Spinal cord (tissue), 10 donors: Measurements from ENCODE around the gene FBN2. TPM values are rescaled to one million over a fixed set of nuclear protein-coding genes. Genes with fewer than 3 reads are reported as not detected.
"Not testable (repeated sequence)": the region's sequence is repeated elsewhere in the genome, so short reads cannot be mapped to it uniquely, and the experiment has no call there.

Experiments used
- DNase-seq, 6 donors: peaks; one replicate each; pipeline versions ENCODE4 v3.0.0 to v3.0.0-alpha.2; 2013 to 2015; ENCODE audit warnings: low spot score in 6 of 6, low read depth in 4 of 6
- H3K27ac ChIP-seq: one replicate; pipeline ENCODE4 v1.5.1; 2013; ENCODE audit warnings: low read depth, low read length, control low read depth
- H3K27me3 ChIP-seq: one replicate; pipeline ENCODE4 v1.6.1; 2013; ENCODE audit warnings: low read length; ENCODE audit not compliant: control insufficient read depth, insufficient read depth
- H3K36me3 ChIP-seq: one replicate; pipeline ENCODE4 v1.6.1; 2013; ENCODE audit warnings: low read length; ENCODE audit not compliant: control insufficient read depth, insufficient read depth
- H3K4me1 ChIP-seq: one replicate; pipeline ENCODE4 v1.6.1; 2013; ENCODE audit warnings: low read length; ENCODE audit not compliant: control insufficient read depth, insufficient read depth
- H3K4me3 ChIP-seq: one replicate; pipeline ENCODE4 v1.5.1; 2013; ENCODE audit warnings: low read depth, low read length, control low read depth
- H3K9me3 ChIP-seq: one replicate; pipeline ENCODE4 v1.6.1; 2013; ENCODE audit warnings: low read length; ENCODE audit not compliant: control insufficient read depth, insufficient read depth
- WGBS: methylation state at CpG from one replicate; pipeline ENCODE4 v1.1.5; 2013; ENCODE audit warnings: missing lambda C conversion rate; ENCODE audit not compliant: insufficient coverage; 5-methylcytosine and 5-hydroxymethylcytosine counted together
- polyA plus RNA-seq, 2 donors: library from polyadenylated mRNA; unstranded; fragments of 120-200 nt; gene quantifications; one replicate each; pipeline ENCODE4 v1.2.1, GENCODE V29; 2013; ENCODE audit not compliant: insufficient read length in 2 of 2
- total RNA-seq, 2 donors: library from RNA; depleted of rRNA in 1 of 2; stranded (reverse); fragments of 120-200 nt in 1 of 2; fragments of >200 nt in 1 of 2; gene quantifications; one replicate each; pipeline versions ENCODE4 v1.2.3 to v1.2.4, GENCODE V29; 2013 to 2014
- donor health status: healthy.

Gene FBN2
- total and polyA plus RNA-seq, 4 donors = 11.9 to 134 (median 59.4) TPM

DNA sequence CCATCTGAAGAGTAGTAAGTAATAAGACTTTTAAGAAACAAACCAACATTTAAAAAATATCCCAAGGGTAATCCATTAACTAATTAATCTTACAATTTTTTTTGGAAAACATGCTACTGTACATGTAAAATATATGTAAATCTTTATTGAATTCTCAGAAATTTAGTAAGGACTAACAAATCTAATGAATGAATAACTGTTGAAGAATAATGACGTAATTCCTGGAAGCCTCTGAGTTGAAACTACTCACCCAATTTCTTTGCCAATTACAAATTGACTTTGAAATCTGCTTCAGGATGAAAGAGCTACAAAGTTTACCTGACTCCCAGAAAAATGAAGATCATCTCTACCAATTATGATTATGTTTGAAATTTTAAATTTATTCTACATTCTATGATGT, 21.1 kb downstream of the FBN2 start:
- Histone ChIP-seq H3K4me3 (no peak overlapping the region), H3K9me3 (no peaks in the 10 kb centered on the region), H3K36me3 (peaks cover 5% of the 10 kb centered on the region), H3K27me3 (no peaks in the 10 kb centered on the region), H3K27ac (no peak overlapping the region), H3K4me1 (no peaks in the 10 kb centered on the region)
- DNase-seq = no peak
- no CpG with 5 or more reads among the region's 1 CpG for WGBS

DNA sequence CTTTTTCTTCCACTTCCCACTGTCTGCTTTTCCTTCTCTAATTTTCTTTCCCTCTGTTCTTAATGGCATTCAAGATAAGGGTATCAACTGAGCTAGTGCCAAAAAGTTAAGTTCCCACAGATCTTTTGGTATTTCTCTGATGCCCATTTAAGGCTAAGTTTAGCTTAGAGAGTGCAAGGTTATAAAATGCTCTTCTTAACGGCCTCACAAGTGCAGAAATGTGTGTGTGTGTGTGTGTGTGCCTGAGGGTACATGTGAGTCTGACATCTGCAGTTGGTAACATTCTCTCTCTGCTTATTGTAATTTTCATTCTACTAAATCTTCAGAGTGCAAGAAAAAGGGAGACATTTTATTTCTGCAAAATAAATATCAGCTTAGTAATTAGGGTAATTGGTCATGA, 24.2 kb downstream of the FBN2 start:
- H3K4me3 ChIP-seq = no peak overlapping the region
- no CpG with 5 or more reads among the region's 1 CpG for WGBS
- peak in 1 of 6 donors; percentile 15 for DNase-seq
- no peaks in the 10 kb centered on the region for H3K27me3 ChIP-seq
- peaks cover 5% of the 10 kb centered on the region for H3K36me3 ChIP-seq
- no peak overlapping the region for H3K27ac ChIP-seq
- H3K4me1 ChIP-seq = no peaks in the 10 kb centered on the region
- H3K9me3 ChIP-seq = no peaks in the 10 kb centered on the region

- Histone ChIP-seq H3K36me3 (peaks cover under 1% of the 10 kb centered on the region), H3K4me3 (no peak overlapping the region), H3K27ac (no peak overlapping the region), H3K9me3 (no peaks in the 10 kb centered on the region), H3K4me1 (no peaks in the 10 kb centered on the region), H3K27me3 (no peaks in the 10 kb centered on the region)
- no CpG with 5 or more reads among the region's 2 CpGs for WGBS
- DNase-seq = no peak
Observed at GRCh38 chr5:128512894-128513293, 25.2 kb downstream of the FBN2 start.

DNA sequence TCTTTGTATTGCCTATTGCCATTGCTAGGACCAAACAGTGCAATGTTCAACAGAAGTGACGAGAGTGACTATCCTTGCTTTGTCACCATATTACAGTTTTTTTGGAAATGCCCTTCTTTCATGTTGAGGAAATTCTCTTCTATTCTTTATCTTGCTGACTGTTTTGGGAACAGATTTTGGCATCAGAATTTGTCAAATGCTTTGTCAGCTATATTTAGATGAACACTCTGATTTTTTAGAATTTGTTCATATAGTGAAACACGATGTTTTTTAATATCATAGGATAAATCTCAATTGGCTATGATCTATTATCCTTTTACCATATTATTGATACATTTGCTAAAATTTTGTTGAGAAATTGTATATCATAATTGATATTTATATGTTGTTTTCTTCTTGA, 31.4 kb downstream of the FBN2 start:
- Histone ChIP-seq H3K4me1 (no peaks in the 10 kb centered on the region), H3K36me3 (no peaks in the 10 kb centered on the region), H3K4me3 (no peak overlapping the region), H3K27ac (no peak overlapping the region), H3K27me3 (no peaks in the 10 kb centered on the region), H3K9me3 (peaks cover 8% of the 10 kb centered on the region)
- DNase-seq = no peak
- no CpG with 5 or more reads among the region's 2 CpGs for WGBS

DNA sequence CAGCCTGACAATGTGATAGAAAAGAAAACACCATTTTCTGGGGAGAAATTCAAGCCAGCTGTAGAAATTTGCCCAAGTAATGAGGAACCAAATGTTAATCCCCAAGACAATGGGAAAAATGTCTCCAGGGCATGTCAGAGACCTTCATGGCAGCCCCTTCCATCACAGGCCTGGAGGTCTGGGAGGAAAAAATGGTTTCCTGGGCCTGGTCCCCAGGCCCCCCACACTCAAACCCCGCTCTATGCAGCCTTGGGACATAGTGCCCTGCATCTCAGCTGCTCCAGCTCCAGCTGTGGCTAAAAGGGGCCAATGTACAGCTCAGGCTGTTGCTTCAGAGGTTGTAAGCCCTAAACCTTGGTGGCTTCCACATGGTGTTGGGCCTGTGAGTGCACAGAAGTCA, 34.3 kb downstream of the FBN2 start:
- DNase-seq, H3K9me3 ChIP-seq, H3K4me3 ChIP-seq, H3K27ac ChIP-seq, H3K36me3 ChIP-seq, H3K4me1 ChIP-seq, H3K27me3 ChIP-seq: not testable (repeated sequence)
- 86% methylated on average over 1 of the region's 1 CpG for WGBS

DNA sequence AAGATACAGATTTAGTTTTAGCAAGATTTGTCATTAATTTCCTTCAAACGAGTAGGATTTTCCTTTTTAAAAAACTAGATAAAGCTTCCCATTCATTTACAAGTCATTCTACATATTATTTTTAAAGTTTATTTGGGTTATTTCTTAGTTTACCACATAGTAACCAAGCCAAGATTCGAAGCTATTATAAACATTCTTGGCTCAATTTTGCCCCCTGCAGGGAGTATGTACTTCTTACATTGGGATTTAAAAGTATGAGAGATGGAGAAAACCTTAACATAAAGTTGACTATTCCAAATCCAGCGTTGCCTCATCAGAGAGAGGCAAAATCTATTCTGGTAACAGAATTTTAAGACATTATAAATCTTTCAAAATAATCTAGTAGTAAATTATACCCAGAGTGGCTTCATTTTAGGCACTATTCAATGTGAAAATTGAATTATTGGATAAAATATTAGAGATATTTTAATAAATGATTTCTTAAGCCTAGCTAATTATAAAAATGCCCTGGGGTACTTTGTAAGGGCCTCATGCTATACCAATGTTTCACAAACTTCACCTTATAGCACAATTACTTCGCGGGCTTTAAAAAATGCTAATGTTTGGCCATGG, 39.1 kb downstream of the FBN2 start:
- no peak overlapping the region for H3K27ac ChIP-seq
- DNase-seq = peak in 5 of 6 donors; percentile 11 to 84 (median 33)
- no CpG with 5 or more reads among the region's 5 CpGs for WGBS

DNA sequence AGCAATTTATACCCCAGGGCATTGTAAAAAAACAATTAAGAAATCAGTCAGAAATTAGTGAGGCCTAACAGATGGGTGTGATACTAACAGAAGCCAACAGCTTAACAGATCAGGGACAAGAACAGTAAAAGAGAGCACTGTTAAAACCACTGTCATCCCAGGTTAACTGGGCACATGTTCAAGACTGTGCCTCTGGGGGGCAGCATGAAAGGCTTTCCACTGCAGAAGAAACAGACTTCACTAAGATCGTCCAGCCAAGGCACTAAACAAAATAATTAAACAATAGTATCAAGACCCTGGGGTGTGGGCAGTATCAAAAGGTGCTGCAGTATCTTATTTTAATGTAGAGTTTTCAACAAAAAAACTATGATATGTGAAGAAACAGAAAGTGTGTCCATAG, 43.5 kb downstream of the FBN2 start:
- WGBS = no CpG with 5 or more reads among the region's 1 CpG
- no peak overlapping the region for H3K4me3 ChIP-seq
- no peak overlapping the region for H3K27ac ChIP-seq

More for the DNA sequence above, 39.1 kb downstream of the FBN2 start:
- peaks cover 5% of the 10 kb centered on the region for H3K9me3 ChIP-seq
- no peaks in the 10 kb centered on the region for H3K4me1 ChIP-seq
- no peak overlapping the region for H3K4me3 ChIP-seq
- no peaks in the 10 kb centered on the region for H3K27me3 ChIP-seq
- H3K36me3 ChIP-seq = no peaks in the 10 kb centered on the region

GRCh38 chr5:128493657-128494329, 44.3 kb downstream of the FBN2 start:
- Histone ChIP-seq H3K4me1 (no peaks in the 10 kb centered on the region), H3K9me3 (no peaks in the 10 kb centered on the region), H3K36me3 (no peaks in the 10 kb centered on the region), H3K27me3 (no peaks in the 10 kb centered on the region), H3K27ac (no peak overlapping the region), H3K4me3 (no peak overlapping the region)
- no peak for DNase-seq
- WGBS = 97% methylated on average over 3 of the region's 4 CpGs

More for the DNA sequence above, 43.5 kb downstream of the FBN2 start:
- H3K36me3 ChIP-seq = no peaks in the 10 kb centered on the region
- no peaks in the 10 kb centered on the region for H3K9me3 ChIP-seq
- H3K4me1 ChIP-seq = no peaks in the 10 kb centered on the region
- no peak for DNase-seq
- no peaks in the 10 kb centered on the region for H3K27me3 ChIP-seq

DNA sequence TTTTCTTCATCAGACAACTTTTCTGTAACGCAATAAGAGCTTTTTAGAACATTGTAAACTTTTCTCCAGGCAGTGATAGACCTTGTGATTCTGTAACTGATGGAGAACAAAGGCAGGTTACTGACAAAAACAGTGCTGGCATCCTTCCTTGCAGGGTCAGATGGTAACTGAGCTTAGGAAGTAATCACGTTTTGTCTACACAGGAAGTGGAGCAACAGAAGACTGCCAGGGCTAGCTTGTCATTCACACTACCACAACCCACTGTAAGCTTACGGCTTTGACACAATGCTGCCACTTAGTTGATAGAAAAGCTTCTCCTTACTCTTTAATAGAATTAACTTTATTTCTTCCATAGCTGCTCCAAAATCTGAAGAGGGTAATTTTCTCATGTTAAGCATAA, 46.8 kb downstream of the FBN2 start:
- DNase-seq = peak in 2 of 6 donors; percentile 24 to 26
- no peaks in the 10 kb centered on the region for H3K27me3 ChIP-seq
- H3K36me3 ChIP-seq = no peaks in the 10 kb centered on the region
- peak overlapping the region; percentile 1 for H3K27ac ChIP-seq
- no peaks in the 10 kb centered on the region for H3K9me3 ChIP-seq
- no peaks in the 10 kb centered on the region for H3K4me1 ChIP-seq
- no peak overlapping the region for H3K4me3 ChIP-seq
- WGBS = no CpG with 5 or more reads among the region's 3 CpGs

DNA sequence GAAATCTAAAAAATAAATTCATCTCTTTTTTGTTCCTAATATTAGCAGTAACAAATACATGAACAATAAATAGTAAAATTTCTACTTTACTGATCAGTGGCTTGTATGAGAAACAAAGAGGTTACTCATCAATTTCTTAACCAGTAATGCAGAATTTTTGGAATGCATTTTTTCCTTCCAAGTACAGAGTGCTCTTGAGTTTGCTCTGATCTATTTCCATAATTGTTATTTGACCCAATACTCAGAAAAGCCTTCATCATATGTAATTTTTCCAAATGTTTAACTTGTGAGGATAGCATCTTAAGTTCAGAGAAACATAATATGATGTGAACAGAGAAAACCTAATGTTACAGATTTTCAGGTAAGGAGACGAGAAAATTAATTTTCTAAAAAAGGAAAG, 47.3 kb downstream of the FBN2 start:
- no peak overlapping the region for H3K4me3 ChIP-seq
- H3K4me1 ChIP-seq = no peaks in the 10 kb centered on the region
- H3K27me3 ChIP-seq = no peaks in the 10 kb centered on the region
- H3K9me3 ChIP-seq = no peaks in the 10 kb centered on the region
- no CpG with 5 or more reads among the region's 1 CpG for WGBS
- H3K27ac ChIP-seq = no peak overlapping the region
- H3K36me3 ChIP-seq = no peaks in the 10 kb centered on the region
- no peak for DNase-seq
